Ascending aorta (tissue), 2 donors: Measurements from ENCODE around the gene SKI. TPM values are rescaled to one million over a fixed set of nuclear protein-coding genes. Genes with fewer than 3 reads are reported as not detected.

ENCODE experiments used
- DNase-seq, 2 donors: peaks; one replicate each; pipeline ENCODE4 v3.0.0-alpha.2; 2019; ENCODE audit warnings: low spot score in 2 of 2
- H3K27ac ChIP-seq, 2 donors: fragments of 200-600 bp; sonication (generic); one replicate each; pipeline ENCODE4 v1.5.1; 2016 to 2017; ENCODE audit warnings: mild to moderate bottlenecking in 1 of 2
- H3K27me3 ChIP-seq: fragments of 200-600 bp; sonication (generic); one replicate; pipeline ENCODE4 v1.5.1; 2017
- H3K36me3 ChIP-seq, 2 donors: fragments of 200-600 bp; sonication (generic); one replicate each; pipeline ENCODE4 v1.5.1; 2016
- H3K4me1 ChIP-seq, 2 donors: fragments of 200-600 bp; sonication (generic); one replicate each; pipeline ENCODE4 v1.5.1; 2016 to 2017; ENCODE audit warnings: mild to moderate bottlenecking in 1 of 2
- H3K4me3 ChIP-seq, 2 donors: fragments of 200-600 bp; sonication (generic); one replicate each; pipeline ENCODE4 v1.5.1; 2016 to 2017; ENCODE audit warnings: mild to moderate bottlenecking in 1 of 2
- H3K9me3 ChIP-seq, 2 donors: fragments of 200-600 bp; sonication (generic); one replicate each; pipeline ENCODE4 v1.5.1; 2016
- intact Hi-C: fragments of 100-400 bp; cut with DNase I; formaldehyde crosslinking; loops from one replicate; pipeline ENCODE4 v1.15.1; 2023
- total RNA-seq: library from RNA; depleted of rRNA; stranded (reverse); fragments of >200 nt; gene quantifications from one replicate; pipeline ENCODE4 v1.1.0, GENCODE V29; 2016
- TF ChIP-seq, protein P1 (sequence below), 3 experiments: fragments of 200-600 bp in 2 of 3; fragments of 450-650 bp in 1 of 3; sonication (generic) in 2 of 3; IDR thresholded peaks; one replicate each; pipeline ENCODE4 v1.5.1; 2016 to 2019; ENCODE audit warnings: antibody characterized with exemption in 3 of 3, mild to moderate bottlenecking in 1 of 3, moderate library complexity in 1 of 3

SKI gene
- total RNA-seq, 1 donor from 2014 or later = 139 TPM

DNA sequence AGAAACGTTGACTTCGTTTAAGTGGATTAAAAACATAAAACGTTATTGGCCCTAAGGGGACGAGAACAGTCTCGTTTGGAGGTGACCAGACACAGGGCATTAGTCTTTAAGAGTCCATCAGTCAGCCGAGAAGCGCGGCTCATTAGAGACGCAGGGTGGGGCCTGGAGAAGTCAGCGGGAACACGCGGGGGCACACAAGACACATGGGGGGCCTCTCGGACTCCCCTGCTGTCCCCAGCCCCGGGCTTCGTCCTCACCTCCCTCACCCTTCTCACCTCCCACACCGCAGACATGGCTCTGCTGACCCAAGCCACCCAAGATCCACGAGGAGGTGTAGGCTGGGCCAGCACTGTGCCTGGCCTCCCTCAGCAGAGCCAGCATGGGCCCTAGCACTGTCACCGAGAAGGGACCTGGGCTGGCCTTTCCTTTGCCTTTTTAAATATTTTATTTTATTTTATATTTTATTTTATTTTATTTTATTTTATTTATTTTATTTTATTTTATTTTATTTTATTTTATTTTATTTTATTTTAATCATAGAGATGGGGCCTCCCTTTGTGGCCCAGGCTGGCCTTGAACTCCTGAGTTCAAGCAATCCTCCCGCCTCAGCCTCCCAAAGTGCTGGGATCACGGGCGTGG, 114.4 kb downstream of the SKI start:
- TF ChIP-seq, protein P1, sequence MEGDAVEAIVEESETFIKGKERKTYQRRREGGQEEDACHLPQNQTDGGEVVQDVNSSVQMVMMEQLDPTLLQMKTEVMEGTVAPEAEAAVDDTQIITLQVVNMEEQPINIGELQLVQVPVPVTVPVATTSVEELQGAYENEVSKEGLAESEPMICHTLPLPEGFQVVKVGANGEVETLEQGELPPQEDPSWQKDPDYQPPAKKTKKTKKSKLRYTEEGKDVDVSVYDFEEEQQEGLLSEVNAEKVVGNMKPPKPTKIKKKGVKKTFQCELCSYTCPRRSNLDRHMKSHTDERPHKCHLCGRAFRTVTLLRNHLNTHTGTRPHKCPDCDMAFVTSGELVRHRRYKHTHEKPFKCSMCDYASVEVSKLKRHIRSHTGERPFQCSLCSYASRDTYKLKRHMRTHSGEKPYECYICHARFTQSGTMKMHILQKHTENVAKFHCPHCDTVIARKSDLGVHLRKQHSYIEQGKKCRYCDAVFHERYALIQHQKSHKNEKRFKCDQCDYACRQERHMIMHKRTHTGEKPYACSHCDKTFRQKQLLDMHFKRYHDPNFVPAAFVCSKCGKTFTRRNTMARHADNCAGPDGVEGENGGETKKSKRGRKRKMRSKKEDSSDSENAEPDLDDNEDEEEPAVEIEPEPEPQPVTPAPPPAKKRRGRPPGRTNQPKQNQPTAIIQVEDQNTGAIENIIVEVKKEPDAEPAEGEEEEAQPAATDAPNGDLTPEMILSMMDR (IDR thresholded peaks at IDR 0.05) = no peak
- no peak for DNase-seq
- no peaks in the 10 kb centered on the region for H3K4me1 ChIP-seq
- no peak overlapping the region for H3K27ac ChIP-seq
- no peak overlapping the region for H3K4me3 ChIP-seq
- H3K9me3 ChIP-seq = no peaks in the 10 kb centered on the region
- no peaks in the 10 kb centered on the region for H3K36me3 ChIP-seq
- intact Hi-C loops = no loop called here
- no peaks in the 10 kb centered on the region for H3K27me3 ChIP-seq

DNA sequence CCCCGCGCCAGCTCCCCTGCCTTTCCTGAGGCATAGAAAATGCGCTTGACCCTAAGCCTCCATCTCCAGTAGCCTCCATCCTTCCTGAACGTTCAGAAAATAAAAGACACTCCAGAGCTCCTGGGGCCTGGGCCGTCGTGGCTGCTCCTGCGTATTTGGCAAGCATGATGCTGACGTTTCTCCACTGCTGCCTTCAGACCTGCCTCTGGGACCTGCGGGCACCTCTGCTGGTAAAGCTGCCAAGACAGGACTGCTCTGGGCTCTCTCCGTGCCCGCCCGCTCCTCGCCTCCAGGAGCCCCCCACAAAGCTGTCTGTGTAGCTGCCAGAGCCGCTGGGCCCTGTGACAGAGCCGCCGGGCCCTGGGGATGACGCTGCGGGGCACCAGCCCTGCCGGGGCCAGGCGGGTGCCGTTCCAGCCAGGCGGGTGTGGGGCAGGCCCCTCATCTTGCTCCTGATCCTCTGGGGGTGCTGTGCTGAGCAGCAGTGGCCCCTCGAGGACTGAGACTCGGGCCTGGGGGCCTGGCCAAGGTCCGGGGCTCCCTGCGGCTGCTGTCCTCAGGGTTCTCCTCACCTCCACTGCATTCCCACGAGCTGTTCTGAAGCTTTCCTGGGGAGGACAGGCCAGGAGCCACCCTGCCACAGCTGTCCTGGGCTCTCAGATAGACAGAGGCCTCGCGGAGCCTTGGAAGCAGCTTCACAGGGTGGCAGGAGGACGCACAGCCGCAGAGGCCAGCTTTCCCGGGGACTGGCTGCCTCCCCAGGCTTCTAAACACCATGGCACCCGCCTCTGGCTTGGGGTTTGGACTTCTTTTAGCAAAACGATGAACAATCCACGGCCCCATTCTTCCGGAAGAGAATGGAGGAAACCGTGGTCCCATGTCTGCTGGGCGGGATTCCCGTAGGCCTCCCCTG, 115.2 kb downstream of the SKI start:
- H3K27me3 ChIP-seq = no peaks in the 10 kb centered on the region
- H3K4me3 ChIP-seq = no peak overlapping the region
- no peaks in the 10 kb centered on the region for H3K4me1 ChIP-seq
- no peak for DNase-seq
- H3K9me3 ChIP-seq = no peaks in the 10 kb centered on the region
- intact Hi-C loops = no loop called here
- H3K27ac ChIP-seq = no peak overlapping the region
- H3K36me3 ChIP-seq = no peaks in the 10 kb centered on the region
- TF ChIP-seq, protein P1 (IDR thresholded peaks at IDR 0.05) = no peak

DNA sequence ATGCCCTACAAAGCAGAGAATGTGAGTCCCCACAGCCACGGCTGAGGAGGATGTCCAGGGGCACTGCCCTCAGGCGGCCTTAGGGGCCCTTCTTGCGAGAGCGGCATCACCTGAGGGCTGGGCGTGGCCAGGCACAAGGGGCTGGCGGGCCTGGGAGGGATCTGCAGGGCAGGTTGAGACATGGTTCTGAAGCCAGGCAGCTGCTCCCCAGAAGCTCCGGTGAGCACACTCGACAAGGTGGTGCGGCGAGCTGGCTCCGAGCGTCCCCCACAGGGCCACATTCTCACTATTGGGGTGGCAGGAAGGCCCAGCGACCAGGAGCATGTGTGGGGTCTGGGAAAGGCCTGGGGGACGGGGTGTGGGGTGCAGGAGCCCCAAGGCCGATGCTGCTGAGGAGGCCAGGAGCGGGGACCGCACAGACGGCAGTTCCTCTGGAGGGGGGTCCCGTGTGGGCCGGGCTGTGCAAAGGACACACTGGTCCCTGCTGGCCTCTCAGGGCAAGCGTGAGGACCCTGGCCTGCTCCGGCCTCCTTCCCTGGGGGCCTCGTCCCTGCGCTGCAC, 116.1 kb downstream of the SKI start:
- Histone ChIP-seq H3K36me3 (no peaks in the 10 kb centered on the region), H3K4me1 (no peaks in the 10 kb centered on the region), H3K4me3 (no peak overlapping the region), H3K9me3 (no peaks in the 10 kb centered on the region), H3K27ac (no peak overlapping the region), H3K27me3 (no peaks in the 10 kb centered on the region)
- TF ChIP-seq, protein P1 (IDR thresholded peaks at IDR 0.05) = no peak
- intact Hi-C loops = no loop called here
- DNase-seq = no peak

DNA sequence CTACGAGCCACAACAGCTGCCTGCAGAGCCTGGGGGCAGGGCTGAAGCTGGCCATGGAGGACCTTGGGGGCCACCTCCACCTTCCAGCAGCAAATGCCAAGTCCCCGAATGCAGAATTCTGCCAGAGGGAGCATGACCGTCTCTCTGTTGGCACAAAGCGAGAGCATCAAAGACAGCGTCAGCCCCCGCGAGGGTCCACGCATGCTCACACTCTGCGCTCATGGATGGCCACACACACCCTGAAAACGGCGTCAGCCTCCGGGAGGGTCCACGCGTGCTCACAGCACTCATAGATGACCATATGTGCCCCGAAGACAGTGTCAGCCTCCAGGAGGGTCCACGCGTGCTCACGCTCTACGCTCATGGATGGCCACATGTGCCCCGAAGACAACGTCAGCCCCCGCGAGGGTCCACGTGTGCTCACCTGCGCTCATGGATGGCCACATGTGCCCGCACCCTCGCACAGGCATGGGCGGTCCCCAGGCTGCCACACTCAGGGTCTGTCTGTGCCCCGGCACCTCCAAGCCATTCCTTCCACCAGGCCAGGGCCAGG, 116.7 kb downstream of the SKI start:
- Histone ChIP-seq H3K4me1 (no peaks in the 10 kb centered on the region), H3K36me3 (no peaks in the 10 kb centered on the region), H3K27me3 (no peaks in the 10 kb centered on the region), H3K9me3 (no peaks in the 10 kb centered on the region), H3K27ac (no peak overlapping the region), H3K4me3 (no peak overlapping the region)
- intact Hi-C loops = no loop called here
- TF ChIP-seq, protein P1 (IDR thresholded peaks at IDR 0.05) = no peak
- peak in 1 of 2 donors; percentile 59 for DNase-seq

DNA sequence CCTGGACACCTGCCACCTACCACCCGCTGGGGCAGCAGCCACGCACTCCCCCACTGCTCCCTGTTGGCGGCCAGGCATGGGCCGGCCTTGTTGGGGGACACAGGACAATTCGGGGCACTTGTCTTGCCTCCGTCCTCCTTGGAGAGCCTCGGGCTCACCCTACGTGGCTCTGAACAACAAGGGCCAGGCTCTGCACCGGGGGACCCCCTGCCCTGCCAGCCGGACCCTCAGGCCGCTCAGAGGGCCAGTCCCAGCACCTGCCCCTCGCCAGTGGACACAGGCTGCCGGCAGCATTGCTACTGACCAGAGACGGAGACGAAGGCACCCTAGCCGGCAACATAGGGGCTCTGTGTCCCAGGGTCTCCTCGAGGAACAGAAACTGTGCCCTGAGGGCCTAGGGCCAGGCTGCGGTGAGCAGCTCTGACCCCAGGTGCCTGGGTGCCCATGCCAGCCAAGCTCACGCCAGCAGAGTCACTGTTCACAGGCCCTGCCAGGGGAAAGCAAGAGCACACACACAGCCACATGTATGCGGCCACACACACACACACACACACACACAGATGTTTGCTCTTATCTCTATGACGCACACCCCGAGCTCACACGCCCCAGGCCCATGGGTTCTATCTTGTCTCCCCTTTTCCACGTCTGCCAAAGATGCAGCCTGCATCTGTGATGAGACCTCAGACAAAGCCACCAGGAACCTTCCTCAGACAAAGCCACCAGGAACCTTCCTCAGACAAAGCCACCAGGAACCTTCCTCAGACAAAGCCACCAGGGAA, 117.4 kb downstream of the SKI start:
- Histone ChIP-seq H3K36me3 (no peaks in the 10 kb centered on the region), H3K4me3 (no peak overlapping the region), H3K27ac (no peak overlapping the region), H3K9me3 (no peaks in the 10 kb centered on the region), H3K27me3 (no peaks in the 10 kb centered on the region), H3K4me1 (no peaks in the 10 kb centered on the region)
- DNase-seq = peak in 1 of 2 donors; percentile 51
- TF ChIP-seq, protein P1 (IDR thresholded peaks at IDR 0.05) = no peak
- intact Hi-C loops = no loop called here
